HL-60 (cell line): Measurements from ENCODE around the gene HMCN1.

ENCODE experiments used
- CTCF ChIP-seq: IDR thresholded peaks from one replicate; pipeline ENCODE4 v1.5.1; 2011; ENCODE audit warnings: low read length, control low read depth, inconsistent platforms; ENCODE audit not compliant: insufficient read depth
- GABPA ChIP-seq: IDR thresholded peaks from 2 replicates; pipeline ENCODE4 v1.6.1; 2012; ENCODE audit warnings: low read depth
- TF ChIP-seq, protein P1 (sequence below): IDR thresholded peaks from 2 replicates; pipeline ENCODE4 v1.6.1; 2012; ENCODE audit warnings: low read depth; ENCODE audit not compliant: insufficient replicate concordance

- TF ChIP-seq CTCF (no peak), GABPA (no peak)
- TF ChIP-seq, protein P1, sequence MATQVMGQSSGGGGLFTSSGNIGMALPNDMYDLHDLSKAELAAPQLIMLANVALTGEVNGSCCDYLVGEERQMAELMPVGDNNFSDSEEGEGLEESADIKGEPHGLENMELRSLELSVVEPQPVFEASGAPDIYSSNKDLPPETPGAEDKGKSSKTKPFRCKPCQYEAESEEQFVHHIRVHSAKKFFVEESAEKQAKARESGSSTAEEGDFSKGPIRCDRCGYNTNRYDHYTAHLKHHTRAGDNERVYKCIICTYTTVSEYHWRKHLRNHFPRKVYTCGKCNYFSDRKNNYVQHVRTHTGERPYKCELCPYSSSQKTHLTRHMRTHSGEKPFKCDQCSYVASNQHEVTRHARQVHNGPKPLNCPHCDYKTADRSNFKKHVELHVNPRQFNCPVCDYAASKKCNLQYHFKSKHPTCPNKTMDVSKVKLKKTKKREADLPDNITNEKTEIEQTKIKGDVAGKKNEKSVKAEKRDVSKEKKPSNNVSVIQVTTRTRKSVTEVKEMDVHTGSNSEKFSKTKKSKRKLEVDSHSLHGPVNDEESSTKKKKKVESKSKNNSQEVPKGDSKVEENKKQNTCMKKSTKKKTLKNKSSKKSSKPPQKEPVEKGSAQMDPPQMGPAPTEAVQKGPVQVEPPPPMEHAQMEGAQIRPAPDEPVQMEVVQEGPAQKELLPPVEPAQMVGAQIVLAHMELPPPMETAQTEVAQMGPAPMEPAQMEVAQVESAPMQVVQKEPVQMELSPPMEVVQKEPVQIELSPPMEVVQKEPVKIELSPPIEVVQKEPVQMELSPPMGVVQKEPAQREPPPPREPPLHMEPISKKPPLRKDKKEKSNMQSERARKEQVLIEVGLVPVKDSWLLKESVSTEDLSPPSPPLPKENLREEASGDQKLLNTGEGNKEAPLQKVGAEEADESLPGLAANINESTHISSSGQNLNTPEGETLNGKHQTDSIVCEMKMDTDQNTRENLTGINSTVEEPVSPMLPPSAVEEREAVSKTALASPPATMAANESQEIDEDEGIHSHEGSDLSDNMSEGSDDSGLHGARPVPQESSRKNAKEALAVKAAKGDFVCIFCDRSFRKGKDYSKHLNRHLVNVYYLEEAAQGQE = no peak
Observed at GRCh38 chr1:185860311-185860710, 126.1 kb downstream of the HMCN1 start.
